ENCODE data around the gene BPIFB3.

GRCh38 chr20:33005908-33006775, 47.6 kb upstream of the BPIFB3 start:
- TF ChIP-seq CTCF (IDR thresholded peaks at IDR 0.05) (no peak), EZH2phosphoT487 (IDR thresholded peaks at IDR 0.05) (no peak), EZH2 (IDR thresholded peaks at IDR 0.05) (no peak)

Measured in neural progenitor cell (in vitro differentiated cells).